Muscle of leg (tissue), 11 donors: ENCODE data around the gene NAALAD2. TPM values are rescaled to one million over a fixed set of nuclear protein-coding genes. Genes with fewer than 3 reads are reported as not detected.
"Not testable (repeated sequence)": the region's sequence is repeated elsewhere in the genome, so short reads cannot be mapped to it uniquely, and the experiment has no call there.

Experiments
- DNase-seq: peaks from one replicate; pipeline ENCODE4 v3.0.0; 2013
- H3K27ac ChIP-seq: one replicate; pipeline ENCODE4 v1.5.1; 2013; ENCODE audit warnings: mild to moderate bottlenecking, low read length, control low read depth
- H3K27me3 ChIP-seq: one replicate; pipeline ENCODE4 v1.6.1; 2013; ENCODE audit warnings: low read length; ENCODE audit not compliant: control insufficient read depth, insufficient read depth
- H3K36me3 ChIP-seq: one replicate; pipeline ENCODE4 v1.6.1; 2013; ENCODE audit warnings: low read length; ENCODE audit not compliant: control insufficient read depth, insufficient read depth
- H3K4me1 ChIP-seq: one replicate; pipeline ENCODE4 v1.6.1; 2013; ENCODE audit warnings: low read length; ENCODE audit not compliant: control insufficient read depth, insufficient read depth
- H3K4me3 ChIP-seq: one replicate; pipeline ENCODE4 v1.5.1; 2013; ENCODE audit warnings: low read length, control low read depth
- H3K9me3 ChIP-seq: replicated peaks from 2 replicates; pipeline ENCODE4 v1.6.1; 2013; ENCODE audit warnings: low read depth, low read length; ENCODE audit not compliant: control insufficient read depth
- WGBS: methylation state at CpG from one replicate; pipeline ENCODE4 v1.1.5; 2013; ENCODE audit warnings: missing lambda C conversion rate; ENCODE audit not compliant: insufficient coverage; 5-methylcytosine and 5-hydroxymethylcytosine counted together
- polyA plus RNA-seq, 8 donors: library from polyadenylated mRNA; unstranded; fragments of 120-200 nt; gene quantifications; one replicate each; pipeline versions ENCODE4 v1.2.1 to v1.2.3, GENCODE V29; 2013; ENCODE audit warnings: inconsistent platforms in 1 of 8, low replicate concordance in 1 of 8; ENCODE audit not compliant: insufficient read length in 8 of 8, insufficient read depth in 1 of 8
- total RNA-seq: library from RNA; stranded (reverse); fragments of 120-200 nt; gene quantifications from one replicate; pipeline ENCODE4 v1.2.4, GENCODE V29; 2013

NAALAD2 gene
- total and polyA plus RNA-seq, 9 donors = 3.4 to 6.0 (median 4.6) TPM

- Histone ChIP-seq H3K4me3 (no peak overlapping the region), H3K27me3 (no peaks in the 10 kb centered on the region), H3K4me1 (no peaks in the 10 kb centered on the region), H3K9me3 (no peaks in the 10 kb centered on the region), H3K27ac (no peak overlapping the region), H3K36me3 (no peaks in the 10 kb centered on the region)
- WGBS = 100% methylated on average over 1 of the region's 3 CpGs
- DNase-seq = no peak
Observed at GRCh38 chr11:90187839-90188238, 53.4 kb downstream of the NAALAD2 start.

- H3K4me3 ChIP-seq = no peak overlapping the region
- H3K36me3 ChIP-seq = no peaks in the 10 kb centered on the region
- H3K9me3 ChIP-seq = no peaks in the 10 kb centered on the region
- DNase-seq = no peak
- WGBS = 95% methylated on average over 2 of the region's 2 CpGs
- no peak overlapping the region for H3K27ac ChIP-seq
- H3K27me3 ChIP-seq = no peaks in the 10 kb centered on the region
- no peaks in the 10 kb centered on the region for H3K4me1 ChIP-seq
Observed at GRCh38 chr11:90189011-90189410, 54.5 kb downstream of the NAALAD2 start.

GRCh38 chr11:90192869-90193582, 58.6 kb downstream of the NAALAD2 start:
- Histone ChIP-seq H3K27ac (no peak overlapping the region), H3K4me3 (no peak overlapping the region), H3K9me3 (no peaks in the 10 kb centered on the region), H3K27me3 (no peaks in the 10 kb centered on the region), H3K36me3 (no peaks in the 10 kb centered on the region), H3K4me1 (no peaks in the 10 kb centered on the region)
- WGBS = no CpG with 5 or more reads among the region's 4 CpGs
- no peak for DNase-seq

GRCh38 chr11:90197377-90197776, 62.9 kb downstream of the NAALAD2 start:
- Histone ChIP-seq H3K27ac (no peak overlapping the region), H3K4me3 (no peak overlapping the region), H3K9me3 (no peaks in the 10 kb centered on the region), H3K4me1 (no peaks in the 10 kb centered on the region), H3K27me3 (no peaks in the 10 kb centered on the region), H3K36me3 (no peaks in the 10 kb centered on the region)
- DNase-seq = no peak
- no CpG with 5 or more reads among the region's 1 CpG for WGBS

- no peak overlapping the region for H3K4me3 ChIP-seq
- peaks cover 4% of the 10 kb centered on the region for H3K36me3 ChIP-seq
Observed at GRCh38 chr11:90202342-90202741, 67.9 kb downstream of the NAALAD2 start.

GRCh38 chr11:90204407-90204806, 69.9 kb downstream of the NAALAD2 start:
- no peak for DNase-seq
- no peak overlapping the region for H3K27ac ChIP-seq
- H3K9me3 ChIP-seq = no peaks in the 10 kb centered on the region
- peaks cover 7% of the 10 kb centered on the region for H3K36me3 ChIP-seq
- no peaks in the 10 kb centered on the region for H3K4me1 ChIP-seq
- WGBS = 100% methylated on average over 2 of the region's 13 CpGs
- no peak overlapping the region for H3K4me3 ChIP-seq
- no peaks in the 10 kb centered on the region for H3K27me3 ChIP-seq

More at GRCh38 chr11:90202342-90202741, 67.9 kb downstream of the NAALAD2 start:
- DNase-seq = no peak
- Histone ChIP-seq H3K27ac (no peak overlapping the region), H3K9me3 (no peaks in the 10 kb centered on the region), H3K4me1 (no peaks in the 10 kb centered on the region), H3K27me3 (no peaks in the 10 kb centered on the region)
- WGBS = 100% methylated on average over 1 of the region's 3 CpGs

- DNase-seq = peak; percentile 49
- Histone ChIP-seq H3K36me3 (peaks cover 11% of the 10 kb centered on the region), H3K9me3 (no peaks in the 10 kb centered on the region), H3K27me3 (no peaks in the 10 kb centered on the region), H3K4me1 (no peaks in the 10 kb centered on the region), H3K4me3 (no peak overlapping the region), H3K27ac (no peak overlapping the region)
- no CpG with 5 or more reads among the region's 3 CpGs for WGBS
Observed at GRCh38 chr11:90204832-90205646, 70.6 kb downstream of the NAALAD2 start.

GRCh38 chr11:90207992-90208391, 73.5 kb downstream of the NAALAD2 start:
- peaks cover 11% of the 10 kb centered on the region for H3K36me3 ChIP-seq
- WGBS = 93% methylated on average over 7 of the region's 10 CpGs
- H3K4me1 ChIP-seq, H3K27me3 ChIP-seq, DNase-seq, H3K9me3 ChIP-seq, H3K4me3 ChIP-seq, H3K27ac ChIP-seq: not testable (repeated sequence)

- Histone ChIP-seq H3K27me3 (no peaks in the 10 kb centered on the region), H3K36me3 (peaks cover 11% of the 10 kb centered on the region), H3K9me3 (no peaks in the 10 kb centered on the region), H3K27ac (no peak overlapping the region), H3K4me3 (no peak overlapping the region), H3K4me1 (no peaks in the 10 kb centered on the region)
- WGBS = 85% methylated on average over 2 of the region's 2 CpGs
- no peak for DNase-seq
Observed at GRCh38 chr11:90208857-90209256, 74.4 kb downstream of the NAALAD2 start.

GRCh38 chr11:90213322-90213721, 78.9 kb downstream of the NAALAD2 start:
- Histone ChIP-seq H3K4me1 (no peaks in the 10 kb centered on the region), H3K9me3 (no peaks in the 10 kb centered on the region), H3K36me3 (peaks cover 4% of the 10 kb centered on the region), H3K27ac (no peak overlapping the region), H3K4me3 (no peak overlapping the region), H3K27me3 (no peaks in the 10 kb centered on the region)
- WGBS = no CpG with 5 or more reads among the region's 3 CpGs
- DNase-seq = no peak
